ENCODE results near the gene LLGL1. TPM values are rescaled to one million over a fixed set of nuclear protein-coding genes. Genes with fewer than 3 reads are reported as not detected.

The LLGL1 gene
- polyA plus RNA-seq, 2 of the 4 experiments (the other 2 are of a cell fraction) = 11.2 to 19.3 TPM

DNA sequence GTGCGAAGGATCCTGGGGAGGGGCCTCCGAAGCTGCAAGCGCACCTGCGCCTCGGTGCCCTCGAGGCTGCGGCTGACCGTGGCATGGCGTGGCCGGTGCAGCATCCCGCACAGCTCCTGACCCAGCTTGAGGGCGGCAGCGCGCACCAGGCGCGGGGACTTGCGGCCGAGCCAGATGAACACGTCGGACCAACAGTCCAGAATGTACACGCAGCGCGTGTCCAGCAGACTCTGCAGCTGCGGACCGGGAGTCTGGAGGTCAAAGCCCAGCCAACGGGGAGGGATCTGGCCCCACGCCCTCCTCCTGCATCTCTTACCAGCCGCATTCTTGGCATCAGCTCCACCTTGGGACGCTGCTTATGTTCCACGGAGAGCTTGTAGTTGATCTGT lies 22.2 kb downstream of the LLGL1 start:
- CTCF ChIA-PET = interaction anchor here (0.6 to 6.8 kb wide), 26 partner anchors 9 to 166 kb away, joined by 3 to 103 read pairs (median 6); partner anchors contain the start of genes EVPLL, FLII and MIEF2
- no peak for DNase-seq (ENCODE audit: low read depth in 1 of 2, low spot score in 1 of 2)
- H3K4me1 ChIP-seq = peaks cover 10% of the 10 kb centered on the region; the same call in 2 of the 3 replicates
- no peak overlapping the region for H3K4me3 ChIP-seq
- H3K27ac ChIP-seq = no peak overlapping the region
- H3K4me2 ChIP-seq = no peak overlapping the region
- TF ChIP-seq, protein P1, sequence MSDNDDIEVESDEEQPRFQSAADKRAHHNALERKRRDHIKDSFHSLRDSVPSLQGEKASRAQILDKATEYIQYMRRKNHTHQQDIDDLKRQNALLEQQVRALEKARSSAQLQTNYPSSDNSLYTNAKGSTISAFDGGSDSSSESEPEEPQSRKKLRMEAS (IDR thresholded peaks at IDR 0.05) = no peak
- no peaks in the 10 kb centered on the region for H3K9me3 ChIP-seq
- 89% methylated on average over 30 of the region's 30 CpGs for WGBS (ENCODE audit: missing lambda C conversion rate)
- no peak for FAIRE-seq
- POLR2A ChIA-PET = interaction anchor here (0.9 kb wide), 1 partner anchor 11 kb away, joined by 3 read pairs; the partner anchor contains the start of gene FLII
- ATAC-seq = no peak; a peak in 1 of 6 replicates

DNA sequence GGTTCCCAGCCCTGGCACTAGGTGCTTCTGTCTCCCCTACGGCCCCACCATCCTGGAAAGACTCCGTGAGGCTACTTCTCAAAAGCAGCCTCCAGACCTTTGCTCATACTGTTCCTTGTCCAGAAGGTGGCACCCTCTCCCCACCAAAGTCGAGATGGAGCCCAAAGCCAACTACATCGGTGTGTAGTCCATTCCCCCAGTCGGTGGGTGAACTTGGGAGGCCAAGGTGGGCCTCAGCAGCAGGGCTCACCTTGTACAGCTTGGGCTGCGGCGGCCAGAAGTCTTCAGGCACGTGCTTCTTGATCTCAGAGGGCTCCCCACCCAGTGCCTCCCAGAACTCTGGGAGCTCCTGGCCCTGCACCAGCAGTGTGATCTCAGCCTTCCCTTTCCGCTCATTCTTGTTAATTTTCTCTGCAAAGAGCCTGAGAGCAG lies 22.9 kb downstream of the LLGL1 start:
- DNase-seq (ENCODE audit: low read depth in 1 of 2, low spot score in 1 of 2) (peak; percentile 83 to 98), ATAC-seq (peak; percentile 73 to 87), FAIRE-seq (peak; percentile 96)
- POLR2A ChIA-PET = interaction anchor here (0.9 kb wide), 1 partner anchor 11 kb away, joined by 3 read pairs; the partner anchor contains the start of gene FLII
- H3K4me1 ChIP-seq = peaks cover 10% of the 10 kb centered on the region; the same call in 2 of the 3 replicates
- H3K27ac ChIP-seq = 0 out of 6 replicates have a peak overlapping the region, but pooled peaks of 1 of the 2 experiments have one; percentile 10
- no peak overlapping the region for H3K4me2 ChIP-seq
- 27% methylated on average over 9 of the region's 9 CpGs for WGBS (ENCODE audit: missing lambda C conversion rate)
- H3K9me3 ChIP-seq = no peaks in the 10 kb centered on the region
- no peak overlapping the region for H3K4me3 ChIP-seq
- TF ChIP-seq EP300 (IDR thresholded peaks at IDR 0.05) (no peak), RAD21 (conservative IDR thresholded peaks at IDR 0.05 in 1 of 2, IDR thresholded peaks at IDR 0.05 in 1 of 2) (peak; percentile 85 to 88), HDAC2 (IDR thresholded peaks at IDR 0.05) (no peak), RFX5 (IDR thresholded peaks at IDR 0.05) (0 out of 2 replicates have a peak, but pooled peaks have one; percentile 12), SMC3 (IDR thresholded peaks at IDR 0.05) (peak; percentile 59)
- TF ChIP-seq, protein P2, sequence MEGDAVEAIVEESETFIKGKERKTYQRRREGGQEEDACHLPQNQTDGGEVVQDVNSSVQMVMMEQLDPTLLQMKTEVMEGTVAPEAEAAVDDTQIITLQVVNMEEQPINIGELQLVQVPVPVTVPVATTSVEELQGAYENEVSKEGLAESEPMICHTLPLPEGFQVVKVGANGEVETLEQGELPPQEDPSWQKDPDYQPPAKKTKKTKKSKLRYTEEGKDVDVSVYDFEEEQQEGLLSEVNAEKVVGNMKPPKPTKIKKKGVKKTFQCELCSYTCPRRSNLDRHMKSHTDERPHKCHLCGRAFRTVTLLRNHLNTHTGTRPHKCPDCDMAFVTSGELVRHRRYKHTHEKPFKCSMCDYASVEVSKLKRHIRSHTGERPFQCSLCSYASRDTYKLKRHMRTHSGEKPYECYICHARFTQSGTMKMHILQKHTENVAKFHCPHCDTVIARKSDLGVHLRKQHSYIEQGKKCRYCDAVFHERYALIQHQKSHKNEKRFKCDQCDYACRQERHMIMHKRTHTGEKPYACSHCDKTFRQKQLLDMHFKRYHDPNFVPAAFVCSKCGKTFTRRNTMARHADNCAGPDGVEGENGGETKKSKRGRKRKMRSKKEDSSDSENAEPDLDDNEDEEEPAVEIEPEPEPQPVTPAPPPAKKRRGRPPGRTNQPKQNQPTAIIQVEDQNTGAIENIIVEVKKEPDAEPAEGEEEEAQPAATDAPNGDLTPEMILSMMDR (IDR thresholded peaks at IDR 0.05) = peak; percentile 86
- TF ChIP-seq, protein P3, sequence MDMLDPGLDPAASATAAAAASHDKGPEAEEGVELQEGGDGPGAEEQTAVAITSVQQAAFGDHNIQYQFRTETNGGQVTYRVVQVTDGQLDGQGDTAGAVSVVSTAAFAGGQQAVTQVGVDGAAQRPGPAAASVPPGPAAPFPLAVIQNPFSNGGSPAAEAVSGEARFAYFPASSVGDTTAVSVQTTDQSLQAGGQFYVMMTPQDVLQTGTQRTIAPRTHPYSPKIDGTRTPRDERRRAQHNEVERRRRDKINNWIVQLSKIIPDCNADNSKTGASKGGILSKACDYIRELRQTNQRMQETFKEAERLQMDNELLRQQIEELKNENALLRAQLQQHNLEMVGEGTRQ (IDR thresholded peaks at IDR 0.05) = 0 out of 2 replicates have a peak, but pooled peaks have one; percentile 2
- CTCF ChIA-PET = interaction anchor here (0.5 to 6.8 kb wide), 26 partner anchors 8 to 988 kb away, joined by 3 to 103 read pairs (median 4); partner anchors contain the start of genes FLII and MIEF2

DNA sequence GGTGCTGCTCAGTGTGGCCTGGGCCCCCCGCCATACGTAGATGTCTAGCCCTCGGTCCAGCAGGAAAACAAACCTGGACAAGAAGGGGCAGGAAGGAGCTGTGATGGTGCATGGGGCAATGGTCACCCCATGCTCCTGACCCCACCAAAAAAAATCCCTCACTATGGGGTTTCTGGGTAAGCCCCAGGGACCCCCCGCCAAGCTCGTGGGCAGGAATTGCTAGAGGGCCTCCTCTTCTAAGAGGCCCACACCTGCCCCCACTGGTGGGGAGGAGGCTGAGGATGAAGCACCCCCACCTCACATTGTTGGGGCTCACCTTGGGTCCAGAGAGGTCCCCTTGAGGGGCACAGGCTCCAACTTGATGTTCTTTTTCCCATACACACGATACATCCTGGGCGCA lies 23.4 kb downstream of the LLGL1 start:
- ChIA-PET CTCF (interaction anchor here (0.5 to 6.8 kb wide), 25 partner anchors 8 to 988 kb away, joined by 3 to 103 read pairs (median 4); partner anchors contain the start of genes FLII and MIEF2), POLR2A (no interaction called here)
- Histone ChIP-seq H3K4me2 (no peak overlapping the region), H3K9me3 (no peaks in the 10 kb centered on the region), H3K27ac (0 out of 6 replicates have a peak overlapping the region, but pooled peaks of 1 of the 2 experiments have one; percentile 10), H3K4me1 (peaks cover 10% of the 10 kb centered on the region; the same call in 2 of the 3 replicates), H3K4me3 (no peak overlapping the region)
- WGBS (ENCODE audit: missing lambda C conversion rate) = 90% methylated on average over 7 of the region's 7 CpGs
- FAIRE-seq (no peak), ATAC-seq (peak in 1 of 2 experiments; percentile 1; a peak in 2 of 6 replicates), DNase-seq (ENCODE audit: low read depth in 1 of 2, low spot score in 1 of 2) (no peak)
- TF ChIP-seq HOXB5 (CRISPR knock-in tag; IDR thresholded peaks at IDR 0.05) = no peak
- TF ChIP-seq, protein P4, sequence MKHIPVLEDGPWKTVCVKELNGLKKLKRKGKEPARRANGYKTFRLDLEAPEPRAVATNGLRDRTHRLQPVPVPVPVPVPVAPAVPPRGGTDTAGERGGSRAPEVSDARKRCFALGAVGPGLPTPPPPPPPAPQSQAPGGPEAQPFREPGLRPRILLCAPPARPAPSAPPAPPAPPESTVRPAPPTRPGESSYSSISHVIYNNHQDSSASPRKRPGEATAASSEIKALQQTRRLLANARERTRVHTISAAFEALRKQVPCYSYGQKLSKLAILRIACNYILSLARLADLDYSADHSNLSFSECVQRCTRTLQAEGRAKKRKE (CRISPR knock-in tag; IDR thresholded peaks at IDR 0.05; ENCODE audit: low read depth) = no peak
- TF ChIP-seq CEBPB (IDR thresholded peaks at IDR 0.05) = no peak
- TF ChIP-seq, protein P1 (IDR thresholded peaks at IDR 0.05) = no peak
- TF ChIP-seq, protein P5, sequence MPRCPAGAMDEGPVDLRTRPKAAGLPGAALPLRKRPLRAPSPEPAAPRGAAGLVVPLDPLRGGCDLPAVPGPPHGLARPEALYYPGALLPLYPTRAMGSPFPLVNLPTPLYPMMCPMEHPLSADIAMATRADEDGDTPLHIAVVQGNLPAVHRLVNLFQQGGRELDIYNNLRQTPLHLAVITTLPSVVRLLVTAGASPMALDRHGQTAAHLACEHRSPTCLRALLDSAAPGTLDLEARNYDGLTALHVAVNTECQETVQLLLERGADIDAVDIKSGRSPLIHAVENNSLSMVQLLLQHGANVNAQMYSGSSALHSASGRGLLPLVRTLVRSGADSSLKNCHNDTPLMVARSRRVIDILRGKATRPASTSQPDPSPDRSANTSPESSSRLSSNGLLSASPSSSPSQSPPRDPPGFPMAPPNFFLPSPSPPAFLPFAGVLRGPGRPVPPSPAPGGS (IDR thresholded peaks at IDR 0.05) = no peak
- TF ChIP-seq EHMT2 (IDR thresholded peaks at IDR 0.05; ENCODE audit: low read depth) = no peak
- TF ChIP-seq, protein P6, sequence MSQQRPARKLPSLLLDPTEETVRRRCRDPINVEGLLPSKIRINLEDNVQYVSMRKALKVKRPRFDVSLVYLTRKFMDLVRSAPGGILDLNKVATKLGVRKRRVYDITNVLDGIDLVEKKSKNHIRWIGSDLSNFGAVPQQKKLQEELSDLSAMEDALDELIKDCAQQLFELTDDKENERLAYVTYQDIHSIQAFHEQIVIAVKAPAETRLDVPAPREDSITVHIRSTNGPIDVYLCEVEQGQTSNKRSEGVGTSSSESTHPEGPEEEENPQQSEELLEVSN (IDR thresholded peaks at IDR 0.05; ENCODE audit: borderline replicate concordance, low read depth) = no peak
- TF ChIP-seq, protein P7, sequence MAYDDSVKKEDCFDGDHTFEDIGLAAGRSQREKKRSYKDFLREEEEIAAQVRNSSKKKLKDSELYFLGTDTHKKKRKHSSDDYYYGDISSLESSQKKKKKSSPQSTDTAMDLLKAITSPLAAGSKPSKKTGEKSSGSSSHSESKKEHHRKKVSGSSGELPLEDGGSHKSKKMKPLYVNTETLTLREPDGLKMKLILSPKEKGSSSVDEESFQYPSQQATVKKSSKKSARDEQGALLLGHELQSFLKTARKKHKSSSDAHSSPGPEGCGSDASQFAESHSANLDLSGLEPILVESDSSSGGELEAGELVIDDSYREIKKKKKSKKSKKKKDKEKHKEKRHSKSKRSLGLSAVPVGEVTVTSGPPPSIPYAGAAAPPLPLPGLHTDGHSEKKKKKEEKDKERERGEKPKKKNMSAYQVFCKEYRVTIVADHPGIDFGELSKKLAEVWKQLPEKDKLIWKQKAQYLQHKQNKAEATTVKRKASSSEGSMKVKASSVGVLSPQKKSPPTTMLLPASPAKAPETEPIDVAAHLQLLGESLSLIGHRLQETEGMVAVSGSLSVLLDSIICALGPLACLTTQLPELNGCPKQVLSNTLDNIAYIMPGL (CRISPR knock-in tag; IDR thresholded peaks at IDR 0.05; ENCODE audit: borderline replicate concordance) = no peak

Measured in A549 (cell line).